ENCODE measurements around the gene SLC29A2. TPM values are rescaled to one million over a fixed set of nuclear protein-coding genes. Genes with fewer than 3 reads are reported as not detected.

Gene SLC29A2
- total and polyA plus RNA-seq, 5 donors from 2014 or later = 0.83 to 3.4 (median 1.6) TPM

- DNase-seq (no peak), ATAC-seq (ENCODE audit: low read depth in 2 of 2) (no peak)
- Histone ChIP-seq H3K27me3 (ENCODE audit: control insufficient read depth, insufficient read depth, low read length) (no peaks in the 10 kb centered on the region), H3K4me3 (ENCODE audit: low read depth, low read length) (no peak overlapping the region), H3K9me3 (ENCODE audit: control insufficient read depth in 2 of 2, low read length in 2 of 2) (no peaks in the 10 kb centered on the region), H3K27ac (ENCODE audit: insufficient read depth, low read length, poor library complexity, severe bottlenecking) (peak overlapping the region; percentile 58), H3K36me3 (ENCODE audit: control insufficient read depth, insufficient read depth, low read length) (no peaks in the 10 kb centered on the region), H3K4me1 (ENCODE audit: control insufficient read depth, insufficient read depth, low read length, poor library complexity, severe bottlenecking) (peaks cover 38% of the 10 kb centered on the region)
- peaks cover 4 to 56% (median 22%) of the 10 kb centered on the region in 4 donors for H3K4me1 Mint-ChIP-seq
- no peaks in the 10 kb centered on the region for H3K36me3 Mint-ChIP-seq
- H3K27me3 Mint-ChIP-seq = no peaks in the 10 kb centered on the region
- H3K9me3 Mint-ChIP-seq = no peaks in the 10 kb centered on the region
- H3K4me3 Mint-ChIP-seq = peak overlapping the region in 3 of 4 donors; percentile 12 to 80 (median 52)
- H3K27ac Mint-ChIP-seq = peak overlapping the region; percentile 60 to 79 (median 72)
These were observed 44.2 kb downstream of the SLC29A2 start for GRCh38 chr11:66327171-66328030.

- Mint-ChIP-seq H3K27ac (peak overlapping the region in 2 of 3 donors; percentile 85 to 91), H3K9me3 (no peaks in the 10 kb centered on the region), H3K27me3 (no peaks in the 10 kb centered on the region), H3K4me1 (peaks cover 4 to 60% (median 22%) of the 10 kb centered on the region in 4 donors), H3K4me3 (peak overlapping the region in 1 of 4 donors; percentile 74), H3K36me3 (no peaks in the 10 kb centered on the region)
- peak; percentile 61 to 66 for ATAC-seq (ENCODE audit: low read depth in 2 of 2)
- H3K9me3 ChIP-seq (ENCODE audit: control insufficient read depth in 2 of 2, low read length in 2 of 2) = no peaks in the 10 kb centered on the region
- peaks cover 38% of the 10 kb centered on the region for H3K4me1 ChIP-seq (ENCODE audit: control insufficient read depth, insufficient read depth, low read length, poor library complexity, severe bottlenecking)
- no peaks in the 10 kb centered on the region for H3K36me3 ChIP-seq (ENCODE audit: control insufficient read depth, insufficient read depth, low read length)
- DNase-seq = peak in 1 of 3 donors; percentile 90
- H3K27me3 ChIP-seq (ENCODE audit: control insufficient read depth, insufficient read depth, low read length) = no peaks in the 10 kb centered on the region
- peak overlapping the region; percentile 38 for H3K27ac ChIP-seq (ENCODE audit: insufficient read depth, low read length, poor library complexity, severe bottlenecking)
- no peak overlapping the region for H3K4me3 ChIP-seq (ENCODE audit: low read depth, low read length)
These were observed 45.1 kb downstream of the SLC29A2 start for GRCh38 chr11:66326261-66327111.

GRCh38 chr11:66325263-66325671 is 46.3 kb downstream of the SLC29A2 start:
- Histone ChIP-seq H3K4me1 (ENCODE audit: control insufficient read depth, insufficient read depth, low read length, poor library complexity, severe bottlenecking) (peaks cover 38% of the 10 kb centered on the region), H3K9me3 (ENCODE audit: control insufficient read depth in 2 of 2, low read length in 2 of 2) (no peaks in the 10 kb centered on the region), H3K27me3 (ENCODE audit: control insufficient read depth, insufficient read depth, low read length) (no peaks in the 10 kb centered on the region), H3K27ac (ENCODE audit: insufficient read depth, low read length, poor library complexity, severe bottlenecking) (no peak overlapping the region), H3K4me3 (ENCODE audit: low read depth, low read length) (no peak overlapping the region), H3K36me3 (ENCODE audit: control insufficient read depth, insufficient read depth, low read length) (no peaks in the 10 kb centered on the region)
- Mint-ChIP-seq H3K4me1 (peaks cover 4 to 61% (median 22%) of the 10 kb centered on the region in 4 donors), H3K27me3 (no peaks in the 10 kb centered on the region), H3K36me3 (no peaks in the 10 kb centered on the region), H3K27ac (peak overlapping the region in 1 of 3 donors; percentile 85), H3K9me3 (peaks cover 0 to 1% (median 0%) of the 10 kb centered on the region in 7 donors), H3K4me3 (no peak overlapping the region)
- no peak for ATAC-seq (ENCODE audit: low read depth in 2 of 2)
- DNase-seq = no peak

GRCh38 chr11:66324664-66325063 is 46.9 kb downstream of the SLC29A2 start:
- Histone ChIP-seq H3K4me1 (ENCODE audit: control insufficient read depth, insufficient read depth, low read length, poor library complexity, severe bottlenecking) (peaks cover 38% of the 10 kb centered on the region), H3K27ac (ENCODE audit: insufficient read depth, low read length, poor library complexity, severe bottlenecking) (no peak overlapping the region), H3K9me3 (ENCODE audit: control insufficient read depth in 2 of 2, low read length in 2 of 2) (no peaks in the 10 kb centered on the region), H3K27me3 (ENCODE audit: control insufficient read depth, insufficient read depth, low read length) (no peaks in the 10 kb centered on the region), H3K36me3 (ENCODE audit: control insufficient read depth, insufficient read depth, low read length) (no peaks in the 10 kb centered on the region), H3K4me3 (ENCODE audit: low read depth, low read length) (no peak overlapping the region)
- H3K27ac Mint-ChIP-seq = peak overlapping the region in 1 of 3 donors; percentile 83
- no peaks in the 10 kb centered on the region for H3K36me3 Mint-ChIP-seq
- no peak for ATAC-seq (ENCODE audit: low read depth in 2 of 2)
- peak overlapping the region in 2 of 4 donors; percentile 21 to 31 for H3K4me3 Mint-ChIP-seq
- DNase-seq = no peak
- no peaks in the 10 kb centered on the region for H3K27me3 Mint-ChIP-seq
- H3K4me1 Mint-ChIP-seq = peaks cover 4 to 67% (median 24%) of the 10 kb centered on the region in 4 donors
- peaks cover 0 to 4% (median 0%) of the 10 kb centered on the region in 7 donors for H3K9me3 Mint-ChIP-seq

- Histone ChIP-seq H3K27me3 (ENCODE audit: control insufficient read depth, insufficient read depth, low read length) (no peaks in the 10 kb centered on the region), H3K9me3 (ENCODE audit: control insufficient read depth in 2 of 2, low read length in 2 of 2) (no peaks in the 10 kb centered on the region), H3K27ac (ENCODE audit: insufficient read depth, low read length, poor library complexity, severe bottlenecking) (no peak overlapping the region), H3K36me3 (ENCODE audit: control insufficient read depth, insufficient read depth, low read length) (no peaks in the 10 kb centered on the region), H3K4me3 (ENCODE audit: low read depth, low read length) (no peak overlapping the region), H3K4me1 (ENCODE audit: control insufficient read depth, insufficient read depth, low read length, poor library complexity, severe bottlenecking) (peaks cover 47% of the 10 kb centered on the region)
- no peaks in the 10 kb centered on the region for H3K36me3 Mint-ChIP-seq
- H3K27me3 Mint-ChIP-seq = no peaks in the 10 kb centered on the region
- H3K9me3 Mint-ChIP-seq = peaks cover 0 to 4% (median 1%) of the 10 kb centered on the region in 7 donors
- DNase-seq (no peak), ATAC-seq (ENCODE audit: low read depth in 2 of 2) (no peak)
- peak overlapping the region in 2 of 4 donors; percentile 43 to 80 for H3K4me3 Mint-ChIP-seq
- peaks cover 4 to 74% (median 27%) of the 10 kb centered on the region in 4 donors for H3K4me1 Mint-ChIP-seq
- H3K27ac Mint-ChIP-seq = no peak overlapping the region
These were observed 47.9 kb downstream of the SLC29A2 start for GRCh38 chr11:66323684-66324083.

- no peak overlapping the region for H3K4me3 ChIP-seq (ENCODE audit: low read depth, low read length)
- H3K9me3 ChIP-seq (ENCODE audit: control insufficient read depth in 2 of 2, low read length in 2 of 2) = no peaks in the 10 kb centered on the region
- DNase-seq = no peak
- H3K4me3 Mint-ChIP-seq = peak overlapping the region in 1 of 4 donors; percentile 81
- no peaks in the 10 kb centered on the region for H3K36me3 Mint-ChIP-seq
- H3K4me1 ChIP-seq (ENCODE audit: control insufficient read depth, insufficient read depth, low read length, poor library complexity, severe bottlenecking) = peaks cover 47% of the 10 kb centered on the region
- no peaks in the 10 kb centered on the region for H3K27me3 Mint-ChIP-seq
- H3K27ac Mint-ChIP-seq = peak overlapping the region in 2 of 3 donors; percentile 67 to 83
- no peak overlapping the region for H3K27ac ChIP-seq (ENCODE audit: insufficient read depth, low read length, poor library complexity, severe bottlenecking)
- peaks cover 4 to 74% (median 25%) of the 10 kb centered on the region in 4 donors for H3K4me1 Mint-ChIP-seq
- no peaks in the 10 kb centered on the region for H3K36me3 ChIP-seq (ENCODE audit: control insufficient read depth, insufficient read depth, low read length)
- peaks cover 0 to 7% (median 1%) of the 10 kb centered on the region in 7 donors for H3K9me3 Mint-ChIP-seq
- ATAC-seq (ENCODE audit: low read depth in 2 of 2) = no peak
- H3K27me3 ChIP-seq (ENCODE audit: control insufficient read depth, insufficient read depth, low read length) = no peaks in the 10 kb centered on the region
These were observed 48.7 kb downstream of the SLC29A2 start for GRCh38 chr11:66322732-66323427.

GRCh38 chr11:66321606-66322005 is 50.0 kb downstream of the SLC29A2 start:
- Mint-ChIP-seq H3K27me3 (no peaks in the 10 kb centered on the region), H3K27ac (no peak overlapping the region), H3K36me3 (no peaks in the 10 kb centered on the region), H3K9me3 (peaks cover 0 to 7% (median 1%) of the 10 kb centered on the region in 7 donors), H3K4me3 (peak overlapping the region in 1 of 4 donors; percentile 38), H3K4me1 (peaks cover 0 to 71% (median 21%) of the 10 kb centered on the region in 4 donors)
- no peaks in the 10 kb centered on the region for H3K36me3 ChIP-seq (ENCODE audit: control insufficient read depth, insufficient read depth, low read length)
- ATAC-seq (ENCODE audit: low read depth in 2 of 2) (no peak), DNase-seq (no peak)
- H3K9me3 ChIP-seq (ENCODE audit: control insufficient read depth in 2 of 2, low read length in 2 of 2) = no peaks in the 10 kb centered on the region
- no peak overlapping the region for H3K4me3 ChIP-seq (ENCODE audit: low read depth, low read length)
- H3K27me3 ChIP-seq (ENCODE audit: control insufficient read depth, insufficient read depth, low read length) = no peaks in the 10 kb centered on the region
- no peak overlapping the region for H3K27ac ChIP-seq (ENCODE audit: insufficient read depth, low read length, poor library complexity, severe bottlenecking)
- peaks cover 46% of the 10 kb centered on the region for H3K4me1 ChIP-seq (ENCODE audit: control insufficient read depth, insufficient read depth, low read length, poor library complexity, severe bottlenecking)

All from CD4-positive, CD25-positive, alpha-beta regulatory T cell (primary cell).